Transverse colon (tissue), 3 donors: ENCODE results near the gene MAMSTR.

Source experiments
- POLR2A ChIP-seq: fragments of 450-650 bp; IDR thresholded peaks from one replicate; pipeline ENCODE4 v1.6.1; 2016; ENCODE audit warnings: antibody characterized with exemption, mild to moderate bottlenecking, moderate library complexity
- TF ChIP-seq, protein P1 (sequence below), 5 experiments: fragments of 200-600 bp in 3 of 5; fragments of 450-650 bp in 2 of 5; sonication (generic) in 3 of 5; IDR thresholded peaks; 1 replicate in 2 of 5; 2 replicates in 3 of 5; pipeline ENCODE4 v1.5.1; 2016 to 2017; ENCODE audit warnings: antibody characterized with exemption in 5 of 5, inconsistent platforms in 3 of 5, mild to moderate bottlenecking in 2 of 5, moderate library complexity in 1 of 5

DNA sequence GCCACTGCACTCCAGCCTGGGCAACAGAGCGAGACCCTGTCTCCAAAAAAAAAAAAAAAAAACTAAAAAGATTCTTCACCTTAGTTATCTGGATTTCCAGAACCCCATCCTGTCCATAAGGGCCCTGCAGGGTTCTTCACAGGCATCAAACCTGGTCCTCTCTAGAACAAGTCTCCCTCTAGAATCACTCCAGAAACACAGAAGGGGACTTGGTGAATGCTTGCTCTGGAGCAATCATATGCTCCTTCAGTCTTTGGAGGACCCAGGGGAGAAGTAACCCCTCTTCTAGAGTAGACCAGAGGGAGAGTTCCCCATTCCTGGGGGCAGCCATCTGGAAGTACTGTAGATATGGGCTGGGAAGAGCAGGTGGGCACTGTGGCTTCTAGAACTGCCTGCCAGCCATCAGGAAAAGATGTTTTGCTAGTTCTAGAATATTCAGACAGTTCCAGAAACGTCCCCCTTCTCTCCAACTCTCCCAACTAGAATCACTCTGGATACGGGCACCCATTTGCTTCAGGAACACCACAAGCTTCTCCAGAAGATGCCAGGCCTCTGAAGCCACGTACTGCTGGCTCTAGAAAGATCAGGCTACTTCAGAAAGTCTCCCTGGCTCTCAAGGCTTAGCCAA is 30.2 kb upstream of the MAMSTR start:
- no peak for TF ChIP-seq POLR2A
- TF ChIP-seq, protein P1, sequence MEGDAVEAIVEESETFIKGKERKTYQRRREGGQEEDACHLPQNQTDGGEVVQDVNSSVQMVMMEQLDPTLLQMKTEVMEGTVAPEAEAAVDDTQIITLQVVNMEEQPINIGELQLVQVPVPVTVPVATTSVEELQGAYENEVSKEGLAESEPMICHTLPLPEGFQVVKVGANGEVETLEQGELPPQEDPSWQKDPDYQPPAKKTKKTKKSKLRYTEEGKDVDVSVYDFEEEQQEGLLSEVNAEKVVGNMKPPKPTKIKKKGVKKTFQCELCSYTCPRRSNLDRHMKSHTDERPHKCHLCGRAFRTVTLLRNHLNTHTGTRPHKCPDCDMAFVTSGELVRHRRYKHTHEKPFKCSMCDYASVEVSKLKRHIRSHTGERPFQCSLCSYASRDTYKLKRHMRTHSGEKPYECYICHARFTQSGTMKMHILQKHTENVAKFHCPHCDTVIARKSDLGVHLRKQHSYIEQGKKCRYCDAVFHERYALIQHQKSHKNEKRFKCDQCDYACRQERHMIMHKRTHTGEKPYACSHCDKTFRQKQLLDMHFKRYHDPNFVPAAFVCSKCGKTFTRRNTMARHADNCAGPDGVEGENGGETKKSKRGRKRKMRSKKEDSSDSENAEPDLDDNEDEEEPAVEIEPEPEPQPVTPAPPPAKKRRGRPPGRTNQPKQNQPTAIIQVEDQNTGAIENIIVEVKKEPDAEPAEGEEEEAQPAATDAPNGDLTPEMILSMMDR (IDR thresholded peaks at IDR 0.05) = no peak
